ENCODE measurements around the gene DLX5. TPM values are rescaled to one million over a fixed set of nuclear protein-coding genes. Genes with fewer than 3 reads are reported as not detected.

The DLX5 gene
- total RNA-seq, 1 donor from 2014 or later, result not detected

DNA sequence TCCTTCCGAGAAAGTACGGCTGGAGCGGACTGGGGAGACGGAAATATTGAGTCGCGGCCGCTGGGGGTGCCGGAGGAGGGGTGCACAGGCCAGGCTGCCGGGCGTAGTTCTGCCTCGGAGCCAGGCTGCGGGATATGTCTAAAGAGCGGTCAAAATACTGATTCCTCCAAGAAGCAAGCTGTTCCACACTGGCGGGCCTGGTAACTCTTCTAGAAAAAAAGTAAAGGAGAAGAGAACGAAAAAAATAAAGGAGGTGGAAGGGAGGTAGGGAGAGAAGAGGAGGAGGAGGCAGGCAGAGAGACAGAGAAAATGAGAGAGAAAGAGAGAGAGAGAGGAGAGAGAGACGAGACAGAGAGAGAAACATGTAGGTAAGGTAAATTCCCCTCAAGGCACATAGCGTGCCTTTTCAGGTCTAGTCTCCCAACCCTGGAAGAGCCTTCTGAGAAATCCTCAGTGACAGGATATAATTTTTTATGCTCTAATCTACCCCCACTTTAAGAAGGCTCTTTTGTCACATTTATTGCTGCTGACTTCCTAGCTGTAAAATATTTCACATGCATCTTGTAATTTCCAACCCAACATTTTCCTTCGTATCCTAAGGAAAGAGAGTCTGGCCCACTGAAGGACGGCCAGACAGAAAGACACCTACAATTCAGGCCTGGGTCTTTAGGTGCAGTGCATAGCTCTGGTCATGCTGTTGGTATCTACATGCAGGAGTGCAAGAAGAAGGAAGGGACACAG, 5.7 kb downstream of the DLX5 start:
- no peak for DNase-seq (ENCODE audit: low read depth)

DNA sequence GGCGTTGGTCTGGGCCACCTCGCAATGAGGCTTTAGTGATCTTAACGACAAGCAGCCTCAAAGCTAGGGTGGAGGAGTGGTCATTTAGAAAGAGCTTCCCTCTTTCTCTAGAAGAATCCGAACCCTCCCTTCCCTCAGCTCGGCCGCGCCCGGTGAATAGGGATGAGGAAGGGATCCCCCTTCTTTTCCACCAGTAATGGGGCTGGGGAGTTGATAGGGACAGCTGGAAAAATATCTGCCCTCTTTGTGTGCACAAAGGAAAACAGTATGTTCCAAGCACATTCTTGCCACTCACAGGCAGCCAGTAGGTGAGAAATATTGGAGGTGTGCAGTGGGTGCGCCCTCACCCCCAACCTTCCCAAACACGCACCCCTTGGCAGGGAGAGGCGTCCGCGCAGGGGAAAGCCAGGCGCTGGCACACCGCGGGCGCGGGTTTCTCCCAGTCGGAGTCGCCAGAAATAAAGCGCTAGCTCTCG, 6.5 kb downstream of the DLX5 start:
- no peak for DNase-seq (ENCODE audit: low read depth)

DNA sequence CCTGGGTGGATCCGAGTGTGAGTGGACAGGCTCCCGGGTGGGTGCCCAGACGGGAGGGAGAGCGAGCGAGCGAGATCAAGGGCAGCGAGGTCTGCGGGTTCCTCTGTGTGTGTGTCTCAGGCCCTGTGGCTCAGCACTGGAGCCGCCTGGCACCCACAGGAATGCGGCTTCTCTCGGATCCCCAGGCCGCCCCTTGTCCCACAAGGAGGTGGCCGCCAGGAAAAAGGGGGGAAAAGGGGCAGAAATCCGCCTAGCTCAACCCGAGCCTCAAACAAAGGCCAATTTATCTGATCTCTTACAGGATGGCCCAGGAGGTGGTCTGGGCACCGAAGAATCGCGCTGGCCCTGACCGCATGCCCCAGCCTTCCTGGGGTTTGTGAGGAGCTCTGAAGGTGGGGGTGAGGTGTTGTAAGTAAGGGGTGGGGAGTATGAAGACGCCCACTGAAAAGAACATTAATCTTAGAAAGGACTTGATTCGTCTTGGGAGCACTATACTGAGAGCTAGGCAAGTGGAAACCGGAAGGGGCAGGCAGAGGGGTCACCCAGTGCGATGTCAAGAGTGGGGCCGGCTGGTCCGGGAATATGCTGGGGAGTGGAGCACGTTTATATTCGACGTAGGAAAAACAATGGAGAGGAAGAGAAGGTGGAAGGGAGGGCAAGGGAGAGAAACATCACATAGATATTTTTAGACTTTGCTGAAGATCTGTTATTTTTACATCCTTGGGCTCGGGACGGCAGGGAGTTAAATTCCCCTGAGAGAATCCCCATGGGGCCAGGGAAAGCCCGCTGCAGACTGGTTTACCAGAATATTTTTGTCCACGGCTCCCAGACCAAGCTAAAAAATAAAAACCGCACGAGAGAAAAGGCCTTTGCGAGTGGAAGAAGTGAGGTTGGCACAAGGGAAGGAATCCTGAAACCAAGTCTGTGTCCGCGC, 7.2 kb downstream of the DLX5 start:
- DNase-seq (ENCODE audit: low read depth), result peak; percentile 27

DNA sequence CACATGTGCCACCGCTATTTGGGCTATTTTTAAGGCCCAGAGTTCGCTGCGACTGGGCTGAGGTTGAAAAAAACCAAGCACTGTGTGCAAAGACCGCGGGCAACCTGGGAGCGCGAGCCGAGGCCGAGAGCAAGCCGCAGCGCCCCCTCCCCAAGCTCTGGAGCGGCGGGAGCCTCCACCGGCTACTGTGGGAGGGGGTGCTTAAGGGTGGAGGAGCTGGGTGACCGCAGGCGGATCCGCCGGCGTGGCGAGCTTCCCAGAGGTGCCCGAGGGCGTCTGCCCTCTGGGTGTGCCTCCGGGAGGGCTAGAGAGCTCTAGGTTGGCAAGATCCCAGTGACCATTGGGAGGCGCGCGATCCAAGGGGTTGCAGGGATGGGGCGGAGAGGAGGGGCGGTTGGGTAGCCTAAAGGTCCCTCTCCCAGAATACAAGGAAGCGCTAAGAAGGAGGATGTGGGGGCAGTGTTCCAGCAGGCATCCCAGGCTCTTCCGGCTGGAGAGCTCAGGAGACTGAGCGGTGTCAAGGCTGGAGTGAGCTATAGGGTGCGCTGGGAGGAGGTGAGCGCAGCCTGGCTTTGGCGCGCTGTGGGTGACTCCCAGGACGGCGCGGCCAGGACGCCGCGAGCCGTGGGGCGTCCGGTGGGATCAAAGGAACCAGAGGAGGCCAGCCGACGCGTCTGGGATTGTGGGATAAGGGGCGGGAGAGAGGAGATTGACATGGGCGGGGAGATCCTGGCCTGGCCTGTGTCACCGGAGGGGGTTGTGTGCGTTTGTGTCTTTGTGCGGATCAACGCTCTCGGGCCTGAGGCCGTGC, 8.0 kb downstream of the DLX5 start:
- DNase-seq (ENCODE audit: low read depth), result peak; percentile 33

DNA sequence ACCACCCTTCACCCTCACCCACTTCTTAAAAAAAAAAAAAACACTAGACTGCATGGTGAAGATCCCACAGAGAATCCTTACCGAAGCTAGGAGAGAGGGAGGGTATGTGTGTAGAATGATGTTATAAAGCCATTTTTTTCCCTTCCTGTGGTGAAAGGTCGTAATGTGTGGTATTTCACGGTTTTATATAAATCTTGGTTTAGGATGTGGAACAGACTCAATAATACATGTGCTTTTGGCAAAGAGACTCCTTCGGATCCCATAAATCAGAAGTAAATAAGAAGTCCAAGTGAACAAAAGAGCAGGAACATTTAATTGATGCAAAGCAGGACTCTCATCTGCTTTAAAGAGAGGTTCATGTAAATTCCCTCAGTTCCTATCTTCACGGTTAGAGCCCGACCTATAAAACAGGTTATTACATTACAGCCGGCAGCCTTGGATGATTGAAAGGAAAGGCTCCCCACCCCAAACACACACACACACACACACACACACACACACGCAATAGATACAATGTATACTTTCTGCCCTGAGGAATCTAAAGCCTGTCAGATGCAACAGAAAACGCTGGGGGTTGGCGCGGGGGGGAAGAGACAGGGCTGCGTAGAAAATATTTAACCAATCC, 8.8 kb downstream of the DLX5 start:
- DNase-seq (ENCODE audit: low read depth), result no peak

DNA sequence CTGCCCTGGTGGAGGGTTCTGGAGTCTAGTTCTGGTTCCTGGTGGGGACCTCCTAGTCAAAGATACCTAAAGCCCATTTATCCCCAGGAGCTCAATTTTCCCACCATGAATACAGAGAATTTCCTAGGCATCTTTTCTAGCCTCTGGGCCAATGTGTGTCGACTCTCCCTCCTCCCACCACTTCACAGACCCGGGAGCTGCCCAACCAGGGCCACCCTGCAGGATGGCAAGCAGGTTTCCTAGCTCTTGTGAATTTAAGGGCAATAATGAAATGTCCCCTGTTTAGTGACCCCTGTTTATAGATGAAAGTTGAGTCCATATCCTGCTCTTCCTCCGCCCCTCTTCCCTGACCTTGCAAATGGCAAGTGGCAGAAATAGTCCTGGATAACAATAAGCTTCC, 9.4 kb downstream of the DLX5 start:
- no peak for DNase-seq (ENCODE audit: low read depth)

DNA sequence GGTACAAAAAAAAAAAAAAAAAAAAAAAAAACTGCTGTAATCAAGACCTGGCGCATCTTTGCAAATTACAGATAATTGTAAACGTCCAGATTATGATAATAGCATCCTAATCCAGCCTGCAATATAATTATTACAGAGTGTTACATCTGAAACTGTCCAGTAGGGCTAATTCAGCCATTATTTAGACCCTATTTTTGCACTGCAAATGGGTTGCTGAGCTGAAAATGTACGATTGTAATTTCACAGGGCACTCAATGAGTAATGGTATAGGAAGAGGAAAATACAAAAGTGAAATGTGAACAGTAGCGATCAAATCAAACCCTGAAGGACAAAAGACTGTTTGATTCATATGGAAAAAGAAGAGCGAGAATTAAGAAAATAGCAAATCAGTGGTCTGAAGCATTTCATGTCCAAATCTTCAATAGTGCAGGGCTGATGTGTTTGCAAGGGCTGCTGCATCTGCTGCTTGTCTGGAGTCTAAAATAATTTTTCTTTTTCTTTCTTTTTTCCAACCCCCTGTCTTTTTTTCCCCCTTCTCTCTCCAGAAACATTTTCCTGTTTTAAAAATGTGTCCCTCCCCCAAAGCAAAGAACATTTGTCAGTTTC, 10.4 kb downstream of the DLX5 start:
- DNase-seq (ENCODE audit: low read depth), result no peak

DNA sequence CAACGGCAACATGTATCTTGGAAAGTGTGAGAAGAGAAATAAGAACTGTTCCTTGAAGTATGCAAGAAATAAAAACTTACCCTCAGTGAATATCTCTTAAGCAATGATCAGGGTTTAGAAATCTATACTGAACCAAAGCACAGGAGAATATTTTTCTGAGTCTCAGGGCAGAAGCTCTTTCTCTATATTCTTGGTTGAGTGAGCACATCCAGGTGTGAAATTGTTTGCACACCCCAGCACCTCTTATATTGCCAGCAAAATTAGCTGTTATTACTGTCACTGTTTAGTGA, 10.8 kb downstream of the DLX5 start:
- DNase-seq (ENCODE audit: low read depth), result no peak

DNA sequence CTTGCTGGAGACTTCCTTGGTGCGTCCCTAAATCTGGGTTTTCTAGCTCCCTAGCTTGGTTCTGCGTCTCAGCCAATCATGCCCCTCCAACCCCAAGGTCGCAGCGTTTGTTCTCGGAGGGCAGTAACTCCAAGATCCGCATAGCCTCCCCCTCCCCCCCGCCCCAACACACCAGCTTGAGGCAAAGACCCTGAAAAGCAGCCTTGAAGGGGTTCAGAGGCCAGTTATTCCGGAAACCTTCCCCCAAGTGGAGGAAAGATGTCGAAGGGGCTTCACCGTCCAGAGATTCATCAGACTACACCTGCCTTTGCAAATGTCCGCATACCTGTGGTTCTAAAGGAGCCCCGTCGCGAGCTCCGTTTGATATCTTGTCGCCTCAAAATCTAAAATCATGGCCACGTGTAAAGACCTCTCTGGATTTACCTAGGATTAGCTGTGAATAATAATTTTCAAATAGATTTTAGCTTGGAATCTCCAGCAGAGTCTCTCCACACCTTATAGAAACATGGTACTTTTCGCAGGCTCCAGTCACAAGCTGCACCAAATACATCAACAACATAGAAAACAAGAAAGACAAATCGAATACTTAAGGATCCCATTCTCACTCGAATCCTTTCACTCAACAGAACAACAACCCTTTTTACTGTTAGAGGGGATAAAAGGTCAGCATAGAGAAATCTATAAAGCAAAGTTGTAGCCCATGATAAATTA, 11.3 kb downstream of the DLX5 start:
- DNase-seq (ENCODE audit: low read depth), result no peak

DNA sequence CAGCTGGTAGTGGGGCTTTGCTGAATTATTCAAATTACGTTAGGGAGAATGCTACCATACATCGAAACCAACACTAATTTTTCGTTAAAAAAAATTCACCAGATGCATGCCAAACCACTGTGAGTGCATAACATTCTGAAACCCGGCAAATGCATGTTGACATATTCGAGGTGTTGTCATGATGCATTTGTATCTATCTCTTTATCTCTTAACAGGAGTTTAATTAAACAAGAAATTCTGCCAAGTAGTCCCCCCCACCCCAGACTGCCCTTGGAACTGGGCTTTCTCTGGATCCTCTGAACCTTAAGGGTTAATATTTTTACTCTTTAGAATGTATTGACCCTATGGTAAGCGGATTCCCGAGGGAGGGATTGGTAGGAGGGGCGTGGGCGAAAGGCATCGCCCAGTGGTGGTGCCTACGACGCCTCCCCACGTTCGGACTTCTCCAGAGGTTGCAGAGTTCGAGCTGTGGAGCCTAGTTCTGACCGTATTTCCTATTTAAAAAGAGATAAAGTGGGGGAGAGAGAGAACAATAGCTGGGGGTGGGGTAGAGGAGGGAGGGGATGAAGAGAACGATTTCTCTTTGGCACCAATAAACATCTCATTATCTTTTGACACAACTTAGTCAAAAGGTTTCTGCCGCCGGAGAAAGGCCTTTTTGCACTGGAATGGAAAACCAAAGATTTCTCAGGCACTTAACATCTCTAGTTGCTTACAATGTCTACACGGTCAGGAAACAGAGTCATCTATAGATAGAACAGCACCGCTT, 12.1 kb downstream of the DLX5 start:
- DNase-seq (ENCODE audit: low read depth), result no peak

DNA sequence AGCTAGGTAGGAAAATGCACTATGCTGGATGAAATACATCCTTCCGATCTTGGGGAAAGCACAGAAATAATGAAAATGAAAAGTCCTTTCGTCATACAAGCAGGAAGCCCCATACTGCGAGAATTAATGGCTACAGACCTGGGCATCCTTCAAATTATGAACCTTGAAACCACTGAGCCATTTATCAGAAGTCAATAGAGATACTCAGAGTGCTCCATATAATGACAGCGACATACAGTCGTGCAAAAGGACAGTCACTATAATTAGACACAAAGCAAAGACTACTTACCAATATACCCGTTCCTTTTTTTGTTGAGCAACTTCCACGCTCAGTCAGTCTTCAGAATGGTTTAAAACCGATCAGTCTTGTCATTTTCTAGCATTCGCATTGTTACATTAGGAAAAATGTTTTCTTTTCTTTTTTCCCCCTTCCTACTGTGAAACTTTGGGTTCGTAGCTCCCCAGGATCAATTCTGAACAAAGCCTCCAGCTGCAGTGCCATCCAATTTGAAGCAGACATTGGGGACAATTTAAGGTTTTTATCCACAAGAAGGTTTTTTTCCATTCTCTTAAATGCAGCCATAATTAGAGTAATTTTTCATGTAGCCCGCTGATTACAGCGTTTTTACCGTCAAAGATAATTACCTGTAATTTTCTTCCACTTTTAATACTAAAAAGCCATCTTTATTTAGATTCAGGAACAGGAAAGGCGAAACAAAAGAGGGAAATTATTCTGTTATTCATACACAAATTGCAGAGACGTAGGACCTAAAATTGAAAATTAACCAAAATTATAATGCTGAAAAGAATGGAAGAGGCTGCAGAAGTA, 12.9 kb downstream of the DLX5 start:
- DNase-seq (ENCODE audit: low read depth), result no peak

DNA sequence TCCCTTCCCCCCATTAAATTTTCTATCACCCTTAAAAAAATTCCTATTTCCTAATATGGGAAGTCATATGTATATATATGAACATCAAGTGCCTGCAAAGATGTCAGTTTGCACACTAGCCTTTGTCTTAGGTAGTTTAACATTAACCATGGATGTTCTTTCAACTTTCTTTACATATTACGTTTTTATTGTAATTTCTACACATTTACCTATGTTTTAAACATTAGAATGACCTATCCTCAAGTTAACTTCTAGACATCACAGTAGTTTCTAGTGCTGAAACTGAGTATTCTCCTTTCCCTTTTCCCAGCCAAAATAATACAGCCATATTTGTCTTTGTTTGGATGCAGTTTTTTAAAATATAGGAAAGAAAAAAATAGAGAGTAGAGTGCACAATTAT, 13.5 kb downstream of the DLX5 start:
- no peak for DNase-seq (ENCODE audit: low read depth)

DNA sequence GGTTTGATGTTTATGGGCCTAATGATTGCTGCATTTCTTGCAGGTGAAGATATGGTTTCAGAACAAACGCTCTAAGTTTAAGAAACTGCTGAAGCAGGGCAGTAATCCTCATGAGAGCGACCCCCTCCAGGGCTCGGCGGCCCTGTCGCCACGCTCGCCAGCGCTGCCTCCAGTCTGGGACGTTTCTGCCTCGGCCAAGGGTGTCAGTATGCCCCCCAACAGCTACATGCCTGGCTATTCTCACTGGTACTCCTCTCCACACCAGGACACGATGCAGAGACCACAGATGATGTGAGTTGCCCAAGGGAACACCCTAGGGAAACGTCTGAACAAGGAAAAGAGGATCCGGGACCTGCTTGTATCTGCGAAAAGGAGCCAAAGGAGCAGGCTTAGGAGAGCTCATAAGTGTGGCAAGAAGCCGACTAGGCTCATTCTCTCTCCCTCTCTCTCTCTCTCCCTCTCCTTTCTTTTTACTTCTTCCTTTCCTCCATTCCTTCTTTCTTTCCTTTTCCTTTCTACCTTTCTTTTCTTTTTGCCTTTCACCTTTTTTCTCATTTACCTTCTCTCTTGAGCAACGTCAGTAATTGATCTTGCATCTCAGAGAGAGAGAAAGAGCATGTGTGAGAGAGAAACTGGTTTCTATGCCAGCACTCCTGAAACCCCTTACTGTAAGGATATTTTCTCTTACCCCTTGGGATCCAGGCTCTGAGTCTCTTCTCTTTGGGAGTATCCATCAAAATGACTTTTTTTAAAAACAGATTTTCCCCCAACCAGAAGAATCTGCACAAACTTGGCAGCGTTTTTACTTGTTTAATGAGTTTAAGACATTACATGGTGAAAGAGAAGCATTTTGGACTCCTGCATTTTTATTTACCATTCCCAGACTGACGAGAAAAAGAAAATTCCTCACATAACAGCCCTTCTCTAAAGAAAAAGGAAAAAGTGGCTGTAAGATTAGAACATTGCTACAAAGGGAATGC, 14.6 kb downstream of the DLX5 start:
- DNase-seq (ENCODE audit: low read depth), result no peak

DNA sequence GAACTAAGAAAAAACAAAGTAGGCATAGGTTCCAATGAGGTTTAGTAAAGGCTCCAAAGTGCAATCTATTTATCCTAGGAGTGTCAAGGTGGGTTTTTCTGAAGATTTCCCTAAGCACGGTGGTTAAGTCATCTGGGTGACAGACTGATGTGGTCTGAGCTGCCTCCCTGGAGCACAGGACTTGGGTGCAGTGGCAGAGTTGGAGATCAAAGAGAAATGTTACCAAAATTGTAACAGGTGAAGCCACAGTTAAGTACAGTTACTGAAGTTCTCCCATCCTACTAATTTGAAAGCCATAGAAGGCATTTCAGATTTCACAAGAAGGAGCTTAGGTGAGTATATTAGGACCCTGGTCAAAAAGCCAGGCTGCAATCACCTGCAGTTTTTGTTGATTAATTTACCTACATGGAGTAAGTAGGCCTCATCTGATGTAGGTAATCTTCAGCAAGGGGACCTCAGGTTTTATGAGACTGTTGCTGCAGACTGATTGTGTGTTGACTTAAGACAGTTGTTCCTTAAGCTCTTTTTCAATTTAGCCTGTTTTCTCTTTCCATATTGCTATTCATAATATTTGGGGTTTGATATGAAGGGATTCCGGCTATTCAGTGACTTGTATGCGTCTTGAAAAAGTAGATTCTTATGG, 16.2 kb downstream of the DLX5 start:
- DNase-seq (ENCODE audit: low read depth), result no peak

DNA sequence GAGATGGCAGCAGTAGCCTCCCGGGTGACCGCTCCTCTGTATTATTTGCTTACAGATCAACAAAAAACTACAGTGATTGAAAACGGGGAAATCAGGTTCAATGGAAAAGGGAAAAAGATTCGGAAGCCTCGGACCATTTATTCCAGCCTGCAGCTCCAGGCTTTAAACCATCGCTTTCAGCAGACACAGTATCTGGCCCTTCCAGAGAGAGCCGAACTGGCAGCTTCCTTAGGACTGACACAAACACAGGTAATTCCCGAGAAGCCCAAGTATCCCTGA, 17.1 kb downstream of the DLX5 start:
- no peak for DNase-seq (ENCODE audit: low read depth)

DNA sequence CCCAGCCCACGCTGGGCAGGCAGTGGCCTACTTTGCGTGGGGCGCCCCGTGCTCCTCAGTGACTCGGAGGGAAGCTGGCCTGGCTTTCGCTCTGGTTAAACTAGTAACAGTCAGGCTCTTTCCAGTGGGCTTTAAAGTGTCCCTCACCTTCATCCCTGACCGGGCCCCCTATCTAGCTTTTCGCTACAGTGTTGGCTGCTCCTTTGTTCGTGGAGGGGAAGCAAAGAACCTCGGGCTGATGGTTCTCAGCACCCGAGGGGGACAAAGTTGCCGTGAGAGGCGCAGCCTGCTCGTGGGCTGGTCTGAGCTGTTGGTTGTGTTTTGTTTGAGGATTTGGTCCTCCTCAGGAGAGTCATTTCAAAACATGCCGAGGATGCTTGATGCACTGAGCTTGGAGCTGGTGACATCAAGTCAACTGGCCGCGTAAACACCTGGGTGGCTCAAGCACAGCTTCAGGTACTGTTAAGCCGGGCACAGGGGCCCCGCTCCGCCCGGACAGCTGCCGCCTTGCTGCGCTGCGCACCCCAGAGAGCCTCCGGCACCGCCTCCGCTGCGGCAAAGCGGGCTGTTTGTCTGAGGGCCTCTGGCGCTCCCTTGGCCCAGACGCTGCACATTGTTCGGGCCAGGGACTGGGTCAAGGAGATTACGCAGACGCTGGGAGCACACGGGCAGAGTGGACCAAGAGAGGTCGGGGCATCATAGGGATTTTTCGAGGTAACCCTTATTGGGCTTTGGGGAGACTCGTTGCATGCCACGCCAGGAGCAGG, 17.6 kb downstream of the DLX5 start:
- DNase-seq (ENCODE audit: low read depth), result no peak

Measured in myocyte (in vitro differentiated cells).